Measurements from ENCODE around the gene HDHD3.
"Not testable (repeated sequence)": the region's sequence is repeated elsewhere in the genome, so short reads cannot be mapped to it uniquely, and the experiment has no call there.

HDHD3 gene

GRCh38 chr9:113376634-113377567, at the start of gene HDHD3:
TSS of gene HDHD3 (minus strand) at chr9:113376986. CDS start at chr9:113374354, 2,632 bp downstream.
- peak within 1 kb of the TSS; percentile 89 for H3K4me3 ChIP-seq (ENCODE audit: low read length)
- peak within 1 kb of the TSS; percentile 88 for H3K9ac ChIP-seq (ENCODE audit: low read length)
- no peaks in the 10 kb centered on the region for H3K27me3 ChIP-seq (replicated peaks; ENCODE audit: control insufficient read depth, insufficient read depth, low read length)
- H3K36me3 ChIP-seq (ENCODE audit: control insufficient read depth, insufficient read depth, low read length, severe bottlenecking) = peaks cover 13% of the 10 kb centered on the region
- DNase-seq (ENCODE audit: low read depth) = peak; percentile 83
- H3K9me3 ChIP-seq (ENCODE audit: control insufficient read depth, low read length) = no peaks in the 10 kb centered on the region
- peaks cover 5% of the 10 kb centered on the region for H3K4me1 ChIP-seq (ENCODE audit: control insufficient read depth, insufficient read depth, low read length)

GRCh38 chr9:113425072-113425471, 48.3 kb upstream of the HDHD3 start:
- Histone ChIP-seq H3K4me3 (ENCODE audit: low read length) (no peak overlapping the region), H3K9ac (ENCODE audit: low read length) (no peak overlapping the region), H3K4me1 (ENCODE audit: control insufficient read depth, insufficient read depth, low read length) (peaks cover 14% of the 10 kb centered on the region), H3K27me3 (replicated peaks; ENCODE audit: control insufficient read depth, insufficient read depth, low read length) (peaks cover 4% of the 10 kb centered on the region), H3K9me3 (ENCODE audit: control insufficient read depth, low read length) (no peaks in the 10 kb centered on the region), H3K36me3 (ENCODE audit: control insufficient read depth, insufficient read depth, low read length, severe bottlenecking) (no peaks in the 10 kb centered on the region)
- no peak for DNase-seq (ENCODE audit: low read depth)

- H3K9me3 ChIP-seq (ENCODE audit: control insufficient read depth, low read length) = no peaks in the 10 kb centered on the region
- H3K4me1 ChIP-seq (ENCODE audit: control insufficient read depth, insufficient read depth, low read length) = no peaks in the 10 kb centered on the region
- H3K9ac ChIP-seq (ENCODE audit: low read length) = no peak overlapping the region
- no peak for DNase-seq (ENCODE audit: low read depth)
- no peak overlapping the region for H3K4me3 ChIP-seq (ENCODE audit: low read length)
- H3K27me3 ChIP-seq (replicated peaks; ENCODE audit: control insufficient read depth, insufficient read depth, low read length) = peaks cover 4% of the 10 kb centered on the region
- H3K36me3 ChIP-seq (ENCODE audit: control insufficient read depth, insufficient read depth, low read length, severe bottlenecking) = no peaks in the 10 kb centered on the region
These were observed 44.9 kb upstream of the HDHD3 start for GRCh38 chr9:113421726-113422125.

- H3K4me1 ChIP-seq (ENCODE audit: control insufficient read depth, insufficient read depth, low read length) = no peaks in the 10 kb centered on the region
- H3K36me3 ChIP-seq (ENCODE audit: control insufficient read depth, insufficient read depth, low read length, severe bottlenecking) = no peaks in the 10 kb centered on the region
- H3K4me3 ChIP-seq (ENCODE audit: low read length) = no peak overlapping the region
- no peak overlapping the region for H3K9ac ChIP-seq (ENCODE audit: low read length)
- no peaks in the 10 kb centered on the region for H3K27me3 ChIP-seq (replicated peaks; ENCODE audit: control insufficient read depth, insufficient read depth, low read length)
- DNase-seq (ENCODE audit: low read depth) = no peak
- no peaks in the 10 kb centered on the region for H3K9me3 ChIP-seq (ENCODE audit: control insufficient read depth, low read length)
These were observed 40.6 kb upstream of the HDHD3 start for GRCh38 chr9:113417370-113417769.

- H3K27me3 ChIP-seq (replicated peaks; ENCODE audit: control insufficient read depth, insufficient read depth, low read length) = no peaks in the 10 kb centered on the region
- no peak for DNase-seq (ENCODE audit: low read depth)
- no peak overlapping the region for H3K9ac ChIP-seq (ENCODE audit: low read length)
- H3K4me1 ChIP-seq (ENCODE audit: control insufficient read depth, insufficient read depth, low read length) = no peaks in the 10 kb centered on the region
- no peaks in the 10 kb centered on the region for H3K9me3 ChIP-seq (ENCODE audit: control insufficient read depth, low read length)
- H3K4me3 ChIP-seq (ENCODE audit: low read length) = no peak overlapping the region
- H3K36me3 ChIP-seq (ENCODE audit: control insufficient read depth, insufficient read depth, low read length, severe bottlenecking) = no peaks in the 10 kb centered on the region
These were observed 39.4 kb upstream of the HDHD3 start for GRCh38 chr9:113416149-113416721.

- no peaks in the 10 kb centered on the region for H3K9me3 ChIP-seq (ENCODE audit: control insufficient read depth, low read length)
- H3K4me1 ChIP-seq (ENCODE audit: control insufficient read depth, insufficient read depth, low read length) = peaks cover 6% of the 10 kb centered on the region
- H3K36me3 ChIP-seq (ENCODE audit: control insufficient read depth, insufficient read depth, low read length, severe bottlenecking) = peaks cover 15% of the 10 kb centered on the region
- H3K4me3 ChIP-seq (ENCODE audit: low read length) = peak within 1 kb of the TSS; percentile 93
- peak within 1 kb of the TSS; percentile 97 for H3K9ac ChIP-seq (ENCODE audit: low read length)
- no peaks in the 10 kb centered on the region for H3K27me3 ChIP-seq (replicated peaks; ENCODE audit: control insufficient read depth, insufficient read depth, low read length)
- DNase-seq (ENCODE audit: low read depth) = peak; percentile 99
These were observed 33.5 kb upstream of the HDHD3 start, which contains the start of the genes C9orf43 and POLE3 for GRCh38 chr9:113410207-113410864. TSS of gene C9orf43 (plus strand) at chr9:113410747. CDS start at chr9:113413494, 2,747 bp downstream. TSS of gene POLE3 (minus strand) at chr9:113410675. CDS start at chr9:113410293, 382 bp downstream.

GRCh38 chr9:113409883-113410206, 33.1 kb upstream of the HDHD3 start:
- Histone ChIP-seq H3K4me3 (ENCODE audit: low read length) (peak overlapping the region; percentile 93), H3K4me1 (ENCODE audit: control insufficient read depth, insufficient read depth, low read length) (peaks cover 6% of the 10 kb centered on the region), H3K9me3 (ENCODE audit: control insufficient read depth, low read length) (no peaks in the 10 kb centered on the region), H3K27me3 (replicated peaks; ENCODE audit: control insufficient read depth, insufficient read depth, low read length) (no peaks in the 10 kb centered on the region), H3K36me3 (ENCODE audit: control insufficient read depth, insufficient read depth, low read length, severe bottlenecking) (peaks cover 15% of the 10 kb centered on the region), H3K9ac (ENCODE audit: low read length) (peak overlapping the region; percentile 97)
- no peak for DNase-seq (ENCODE audit: low read depth)

GRCh38 chr9:113409481-113409880, 32.7 kb upstream of the HDHD3 start:
- peak; percentile 28 for DNase-seq (ENCODE audit: low read depth)
- Histone ChIP-seq H3K9ac (ENCODE audit: low read length) (peak overlapping the region; percentile 97), H3K9me3 (ENCODE audit: control insufficient read depth, low read length) (no peaks in the 10 kb centered on the region), H3K4me3 (ENCODE audit: low read length) (peak overlapping the region; percentile 93), H3K36me3 (ENCODE audit: control insufficient read depth, insufficient read depth, low read length, severe bottlenecking) (peaks cover 15% of the 10 kb centered on the region), H3K4me1 (ENCODE audit: control insufficient read depth, insufficient read depth, low read length) (peaks cover 6% of the 10 kb centered on the region), H3K27me3 (replicated peaks; ENCODE audit: control insufficient read depth, insufficient read depth, low read length) (no peaks in the 10 kb centered on the region)

- not testable (repeated sequence) for H3K27me3 ChIP-seq (replicated peaks; ENCODE audit: control insufficient read depth, insufficient read depth, low read length); H3K4me3 ChIP-seq (ENCODE audit: low read length); H3K9me3 ChIP-seq (ENCODE audit: control insufficient read depth, low read length); H3K9ac ChIP-seq (ENCODE audit: low read length)
- Histone ChIP-seq H3K36me3 (ENCODE audit: control insufficient read depth, insufficient read depth, low read length, severe bottlenecking) (peaks cover 15% of the 10 kb centered on the region), H3K4me1 (ENCODE audit: control insufficient read depth, insufficient read depth, low read length) (peaks cover 15% of the 10 kb centered on the region)
- peak; percentile 86 for DNase-seq (ENCODE audit: low read depth)
These were observed 30.2 kb upstream of the HDHD3 start for GRCh38 chr9:113406873-113407511.

- H3K4me3 ChIP-seq (ENCODE audit: low read length); H3K9ac ChIP-seq (ENCODE audit: low read length); H3K9me3 ChIP-seq (ENCODE audit: control insufficient read depth, low read length); H3K27me3 ChIP-seq (replicated peaks; ENCODE audit: control insufficient read depth, insufficient read depth, low read length); DNase-seq (ENCODE audit: low read depth): not testable (repeated sequence)
- Histone ChIP-seq H3K4me1 (ENCODE audit: control insufficient read depth, insufficient read depth, low read length) (peaks cover 20% of the 10 kb centered on the region), H3K36me3 (ENCODE audit: control insufficient read depth, insufficient read depth, low read length, severe bottlenecking) (peaks cover 15% of the 10 kb centered on the region)
These were observed 29.6 kb upstream of the HDHD3 start for GRCh38 chr9:113406353-113406752.

GRCh38 chr9:113403646-113404045, 26.9 kb upstream of the HDHD3 start:
- Histone ChIP-seq H3K36me3 (ENCODE audit: control insufficient read depth, insufficient read depth, low read length, severe bottlenecking) (peaks cover 13% of the 10 kb centered on the region), H3K4me3 (ENCODE audit: low read length) (no peak overlapping the region), H3K9ac (ENCODE audit: low read length) (peak overlapping the region; percentile 55), H3K27me3 (replicated peaks; ENCODE audit: control insufficient read depth, insufficient read depth, low read length) (no peaks in the 10 kb centered on the region), H3K9me3 (ENCODE audit: control insufficient read depth, low read length) (no peaks in the 10 kb centered on the region), H3K4me1 (ENCODE audit: control insufficient read depth, insufficient read depth, low read length) (peaks cover 28% of the 10 kb centered on the region)
- DNase-seq (ENCODE audit: low read depth) = peak; percentile 45

Measured in adipocyte (in vitro differentiated cells).